ENCODE measurements around the gene AQP5. TPM values are rescaled to one million over a fixed set of nuclear protein-coding genes. Genes with fewer than 3 reads are reported as not detected.

AQP5 gene
- total and polyA plus RNA-seq, 2 of the 8 experiments (the other 6 are each of a cell fraction or from before 2014, with no cell fraction given): 2.5 to 3.2 TPM

DNA sequence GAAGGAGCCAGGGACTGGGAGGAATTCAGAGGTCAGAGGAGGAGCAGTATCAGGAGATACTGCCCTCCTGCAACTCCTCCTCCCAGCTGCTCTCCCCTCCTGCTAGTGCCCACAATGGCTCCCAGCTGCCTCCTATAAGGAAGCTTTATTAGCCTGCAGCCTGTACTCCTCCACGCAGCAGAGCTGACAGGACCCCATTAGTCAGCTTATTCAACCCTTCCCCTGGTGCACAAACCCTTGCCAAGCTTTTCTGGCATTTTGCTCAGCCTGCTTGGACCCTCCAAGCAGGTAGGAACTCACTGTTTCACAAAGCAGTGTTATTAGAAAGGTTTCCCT, 18.1 kb upstream of the AQP5 start:
- Histone ChIP-seq H2BK12ac (ENCODE audit: low read depth, low read length) (no peak overlapping the region), H3K18ac (ENCODE audit: extremely low read depth, low read length) (no peak overlapping the region), H3K36me3 (ENCODE audit: control insufficient read depth in 2 of 4, insufficient read depth in 4 of 4, low read length in 3 of 4) (no peaks in the 10 kb centered on the region), H2BK20ac (ENCODE audit: low read length) (no peak overlapping the region), H4K8ac (ENCODE audit: extremely low read depth, insufficient read depth, low read length) (no peak overlapping the region; the same call in 1 of the 2 replicates), H3K9ac (replicated peaks in 1 of 4; ENCODE audit: extremely low read depth in 1 of 4, low read depth in 3 of 4, low read length in 3 of 4) (no peak overlapping the region), H2AFZ (ENCODE audit: low read length) (no peak overlapping the region), H3K9me3 (ENCODE audit: insufficient read depth in 2 of 2, low read depth in 1 of 2, low read length in 1 of 2) (no peaks in the 10 kb centered on the region), H4K20me1 (replicated peaks in 1 of 2; ENCODE audit: control insufficient read depth in 1 of 2, insufficient read depth in 2 of 2, low read length in 2 of 2) (peaks cover 0 to 1% of the 10 kb centered on the region in 2 experiments), H3K27me3 (replicated peaks in 1 of 4; ENCODE audit: control insufficient read depth in 3 of 4, extremely low read depth in 1 of 4, insufficient read depth in 3 of 4, low read length in 3 of 4) (peaks cover 0 to 3% (median 0%) of the 10 kb centered on the region in 4 experiments; a peak in 1 of 7 replicates), H3K27ac (ENCODE audit: low read depth, low read length) (no peak overlapping the region), H2BK15ac (ENCODE audit: low read length) (no peak overlapping the region), H3K56ac (replicated peaks; ENCODE audit: insufficient read length, low read depth, low read length) (no peak overlapping the region), H3K4me1 (replicated peaks in 1 of 4; ENCODE audit: control insufficient read depth in 3 of 4, insufficient read depth in 4 of 4, low read length in 3 of 4) (peaks cover 3 to 17% (median 4%) of the 10 kb centered on the region in 4 experiments; a peak in 6 of 7 replicates), H4K5ac (ENCODE audit: insufficient read length, low read depth, low read length) (no peak overlapping the region), H3K79me2 (ENCODE audit: control insufficient read depth in 1 of 2, insufficient read depth in 2 of 2, low read length in 2 of 2) (no peaks in the 10 kb centered on the region), H3K4me3 (ENCODE audit: extremely low read depth in 1 of 4, insufficient read depth in 2 of 4, low read depth in 3 of 4, low read length in 4 of 4) (no peak overlapping the region), H4K91ac (replicated peaks; ENCODE audit: insufficient read length, low read length) (no peak overlapping the region), H2AK5ac (ENCODE audit: low read depth, low read length) (no peak overlapping the region), H3K4me2 (ENCODE audit: insufficient read depth in 1 of 2, low read depth in 2 of 2, low read length in 2 of 2) (no peak overlapping the region), H3K23ac (ENCODE audit: insufficient read length) (no peak overlapping the region), H3K23me2 (ENCODE audit: low read depth, low read length) (no peaks in the 10 kb centered on the region; the same call in 1 of the 2 replicates), H3K79me1 (ENCODE audit: low read depth, low read length) (no peaks in the 10 kb centered on the region), H2BK5ac (ENCODE audit: low read depth, low read length) (no peak overlapping the region), H3K4ac (replicated peaks; ENCODE audit: insufficient read length, low read depth, low read length) (no peak overlapping the region), H3K14ac (ENCODE audit: insufficient read length) (no peak overlapping the region), H2BK120ac (replicated peaks; ENCODE audit: low read depth, low read length) (no peak overlapping the region)
- FAIRE-seq: no peak
- no peak for DNase-seq (ENCODE audit: low read depth in 1 of 2, low spot score in 2 of 2)
- ChIA-PET CTCF (ENCODE audit: partially characterized antibody) (interaction anchor here (0.9 to 5.1 kb wide), 15 partner anchors 9 to 166 kb away, joined by 3 to 37 read pairs (median 5); no protein-coding TSS in a partner anchor), POLR2A (ENCODE audit: partially characterized antibody) (no interaction called here)
- WGBS, 2 experiments (ENCODE audit: extremely low coverage in 1 of 2, insufficient coverage in 1 of 2, insufficient read length in 1 of 2, insufficient replicate concordance in 2 of 2, low coverage in 1 of 2, low lambda C conversion rate in 2 of 2, missing lambda C conversion rate in 1 of 2): 89% methylated on average over 1 of the region's 1 CpG; no CpG with 5 or more reads in 1 of the 2 experiments
- TF ChIP-seq BRCA1 (IDR thresholded peaks at IDR 0.05; ENCODE audit: low read depth, low read length) (no peak), KDM1A (IDR thresholded peaks at IDR 0.05; ENCODE audit: borderline replicate concordance, low read length) (no peak), TEAD4 (IDR thresholded peaks at IDR 0.05; ENCODE audit: low read depth, low read length) (no peak), CHD2 (IDR thresholded peaks at IDR 0.05; ENCODE audit: low read length) (no peak), JUN (IDR thresholded peaks at IDR 0.05; ENCODE audit: low read depth, low read length) (no peak), CREB1 (IDR thresholded peaks at IDR 0.05) (no peak), NRF1 (IDR thresholded peaks at IDR 0.05; ENCODE audit: low read depth, low read length) (no peak), YY1 (IDR thresholded peaks at IDR 0.05; ENCODE audit: low read depth, low read length) (no peak), POLR2A (IDR thresholded peaks at IDR 0.05; ENCODE audit: control extremely low read depth in 1 of 2, low read depth in 2 of 2, low read length in 2 of 2) (no peak), JUND (IDR thresholded peaks at IDR 0.05; ENCODE audit: low read length) (no peak), ZNF274 (IDR thresholded peaks at IDR 0.05; ENCODE audit: borderline replicate concordance, extremely low read depth, low read length) (no peak), CBX8 (IDR thresholded peaks at IDR 0.05; ENCODE audit: borderline replicate concordance, low read depth, low read length) (no peak), POU5F1 (IDR thresholded peaks at IDR 0.05; ENCODE audit: low read depth, low read length) (no peak), CHD1 (IDR thresholded peaks at IDR 0.05; ENCODE audit: low read depth, low read length) (no peak), RNF2 (IDR thresholded peaks at IDR 0.05; ENCODE audit: borderline replicate concordance, low read depth, low read length, missing control alignments, poor library complexity, severe bottlenecking) (no peak), SIRT6 (IDR thresholded peaks at IDR 0.05; ENCODE audit: low read length) (no peak), EZH2 (IDR thresholded peaks at IDR 0.05; ENCODE audit: low read depth, low read length, severe bottlenecking) (no peak)

Data from H1 (cell line).